GM10847 (cell line): Measurements from ENCODE around the gene NCR3LG1.

Source experiments
- POLR2A ChIP-seq: IDR thresholded peaks from 2 replicates; pipeline ENCODE4 v1.6.1; 2011; ENCODE audit not compliant: insufficient read length; ENCODE audit errors: extremely low read depth

NCR3LG1 gene

GRCh38 chr11:17411418-17411817 lies 59.8 kb downstream of the NCR3LG1 start:
- no peak for TF ChIP-seq POLR2A

- TF ChIP-seq POLR2A = no peak
Observed at GRCh38 chr11:17412488-17413180, 61.0 kb downstream of the NCR3LG1 start.

- TF ChIP-seq POLR2A = no peak
Observed at GRCh38 chr11:17413414-17414316, 62.1 kb downstream of the NCR3LG1 start.

GRCh38 chr11:17414317-17414737 lies 62.7 kb downstream of the NCR3LG1 start:
- no peak for TF ChIP-seq POLR2A

GRCh38 chr11:17414992-17415391 lies 63.4 kb downstream of the NCR3LG1 start:
- no peak for TF ChIP-seq POLR2A

GRCh38 chr11:17415523-17416104 lies 64.0 kb downstream of the NCR3LG1 start:
- no peak for TF ChIP-seq POLR2A

GRCh38 chr11:17416492-17416891 lies 64.9 kb downstream of the NCR3LG1 start:
- no peak for TF ChIP-seq POLR2A

- no peak for TF ChIP-seq POLR2A
Observed at GRCh38 chr11:17418444-17419081, 67.0 kb downstream of the NCR3LG1 start.

- no peak for TF ChIP-seq POLR2A
Observed at GRCh38 chr11:17421781-17422180, 70.2 kb downstream of the NCR3LG1 start.

GRCh38 chr11:17423533-17424310 lies 72.1 kb downstream of the NCR3LG1 start:
- no peak for TF ChIP-seq POLR2A
